NB4 (cell line): Measurements from ENCODE around the gene SIRT1.

Experiments used
- DNase-seq: peaks from one replicate; pipeline ENCODE4 v3.0.0; 2010; ENCODE audit warnings: low read depth
- H3K4me3 ChIP-seq: one replicate; pipeline ENCODE4 v1.5.1; 2011; ENCODE audit warnings: mild to moderate bottlenecking, low read depth, low read length, moderate library complexity
- MYC ChIP-seq: IDR thresholded peaks from 2 replicates; pipeline ENCODE4 v1.6.1; 2011; ENCODE audit warnings: low read depth, low read length
- POLR2A ChIP-seq: IDR thresholded peaks from 2 replicates; pipeline ENCODE4 v1.6.1; 2011; ENCODE audit warnings: mild to moderate bottlenecking; ENCODE audit not compliant: insufficient read length; ENCODE audit errors: extremely low read depth
- TF ChIP-seq, protein P1 (sequence below): IDR thresholded peaks from 2 replicates; pipeline ENCODE4 v1.6.1; 2011; ENCODE audit warnings: low read depth, low read length
- TF ChIP-seq, protein P2 (sequence below): IDR thresholded peaks from one replicate; pipeline ENCODE4 v1.5.1; 2012; ENCODE audit warnings: low read depth, low read length

SIRT1 gene

DNA sequence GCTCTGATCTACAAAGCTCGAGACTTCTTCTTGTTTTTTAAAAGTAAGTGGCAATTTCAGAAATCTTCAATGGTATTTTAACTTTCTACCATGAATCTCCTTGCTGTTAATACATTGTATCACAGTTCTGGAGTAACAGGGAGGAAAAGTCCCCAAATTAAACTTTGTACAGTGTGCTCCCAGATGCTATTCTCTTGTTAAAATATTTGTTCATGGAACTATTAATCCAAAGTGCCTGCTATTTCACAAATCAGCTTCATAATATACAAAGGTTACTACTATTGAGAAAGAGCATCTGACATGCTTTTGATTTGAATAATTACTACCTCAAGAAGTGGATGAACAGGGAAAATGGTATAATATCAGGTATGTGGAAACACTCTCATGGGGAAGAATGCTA is 36.6 kb downstream of the SIRT1 start:
- DNase-seq, result no peak
- no peak overlapping the region for H3K4me3 ChIP-seq
- TF ChIP-seq, protein P1, sequence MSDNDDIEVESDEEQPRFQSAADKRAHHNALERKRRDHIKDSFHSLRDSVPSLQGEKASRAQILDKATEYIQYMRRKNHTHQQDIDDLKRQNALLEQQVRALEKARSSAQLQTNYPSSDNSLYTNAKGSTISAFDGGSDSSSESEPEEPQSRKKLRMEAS, result no peak
- TF ChIP-seq, protein P2, sequence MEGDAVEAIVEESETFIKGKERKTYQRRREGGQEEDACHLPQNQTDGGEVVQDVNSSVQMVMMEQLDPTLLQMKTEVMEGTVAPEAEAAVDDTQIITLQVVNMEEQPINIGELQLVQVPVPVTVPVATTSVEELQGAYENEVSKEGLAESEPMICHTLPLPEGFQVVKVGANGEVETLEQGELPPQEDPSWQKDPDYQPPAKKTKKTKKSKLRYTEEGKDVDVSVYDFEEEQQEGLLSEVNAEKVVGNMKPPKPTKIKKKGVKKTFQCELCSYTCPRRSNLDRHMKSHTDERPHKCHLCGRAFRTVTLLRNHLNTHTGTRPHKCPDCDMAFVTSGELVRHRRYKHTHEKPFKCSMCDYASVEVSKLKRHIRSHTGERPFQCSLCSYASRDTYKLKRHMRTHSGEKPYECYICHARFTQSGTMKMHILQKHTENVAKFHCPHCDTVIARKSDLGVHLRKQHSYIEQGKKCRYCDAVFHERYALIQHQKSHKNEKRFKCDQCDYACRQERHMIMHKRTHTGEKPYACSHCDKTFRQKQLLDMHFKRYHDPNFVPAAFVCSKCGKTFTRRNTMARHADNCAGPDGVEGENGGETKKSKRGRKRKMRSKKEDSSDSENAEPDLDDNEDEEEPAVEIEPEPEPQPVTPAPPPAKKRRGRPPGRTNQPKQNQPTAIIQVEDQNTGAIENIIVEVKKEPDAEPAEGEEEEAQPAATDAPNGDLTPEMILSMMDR, result no peak
- no peak for TF ChIP-seq MYC
- TF ChIP-seq POLR2A, result no peak

DNA sequence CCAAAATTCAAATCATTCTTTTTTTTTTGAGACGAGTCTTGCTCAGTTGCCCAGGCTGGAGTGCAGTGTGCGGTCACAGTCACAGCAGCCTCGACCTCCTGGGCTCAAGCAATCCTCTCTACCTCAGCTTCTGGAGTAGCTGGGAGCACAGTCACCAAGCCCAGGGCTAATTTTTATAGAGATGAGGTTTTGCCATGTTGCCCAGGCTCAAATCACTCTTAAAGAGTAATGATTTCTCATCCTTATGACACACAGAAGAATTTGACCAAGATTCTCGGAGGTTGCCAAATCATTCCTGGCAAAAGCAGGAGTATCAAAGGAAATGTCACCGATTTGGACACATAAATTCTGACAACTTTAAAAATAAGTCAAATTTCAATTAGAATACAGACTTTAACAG is 39.1 kb downstream of the SIRT1 start:
- TF ChIP-seq, protein P2, result no peak
- TF ChIP-seq MYC, result no peak
- TF ChIP-seq POLR2A, result no peak
- TF ChIP-seq, protein P1, result no peak
- no peak for DNase-seq
- no peak overlapping the region for H3K4me3 ChIP-seq

DNA sequence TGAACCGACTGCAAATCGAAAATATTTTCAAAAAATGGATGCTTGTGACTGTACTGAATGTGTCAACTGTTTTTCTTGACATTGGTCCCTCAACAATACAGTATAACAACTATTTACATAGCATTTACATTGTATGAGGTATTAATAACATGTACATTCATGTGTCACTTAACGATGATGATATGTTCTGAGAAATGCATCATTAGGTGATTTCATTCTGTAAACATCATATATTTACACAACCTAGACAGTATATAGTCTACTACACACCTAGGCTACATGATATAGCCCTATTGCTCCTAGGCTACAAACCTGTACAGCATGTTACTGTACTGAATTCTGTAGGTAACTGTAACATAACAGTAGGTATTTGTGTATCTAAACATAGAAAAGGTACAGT is 39.7 kb downstream of the SIRT1 start:
- TF ChIP-seq, protein P1, result no peak
- no peak for TF ChIP-seq POLR2A
- TF ChIP-seq, protein P2, result no peak
- DNase-seq, result no peak
- no peak overlapping the region for H3K4me3 ChIP-seq

DNA sequence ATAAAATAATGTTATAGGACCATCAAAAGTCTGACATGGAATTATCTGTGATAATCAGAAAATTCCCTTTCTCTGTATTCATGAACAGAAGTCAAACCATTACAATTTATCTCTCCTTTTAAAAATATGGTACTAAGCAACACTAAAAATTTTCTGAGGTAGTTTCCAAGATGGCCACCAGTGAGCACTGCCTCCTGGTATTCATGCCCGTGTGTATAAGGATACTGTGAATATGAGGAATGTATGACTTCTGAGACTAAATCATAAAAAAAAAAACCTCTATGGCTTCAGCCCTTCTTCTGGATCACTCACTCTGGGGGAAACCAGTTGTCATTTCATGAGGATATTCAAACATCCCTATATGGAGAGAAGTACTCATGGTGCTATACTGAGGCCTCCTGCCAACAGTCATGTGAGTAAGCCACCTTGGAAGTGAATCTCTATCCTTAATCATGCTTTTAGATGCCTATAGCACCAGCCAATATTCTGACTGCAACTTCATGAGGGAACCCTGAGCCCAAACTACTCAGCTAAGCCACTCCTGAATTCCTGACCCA is 41.1 kb downstream of the SIRT1 start:
- TF ChIP-seq, protein P2, result no peak
- TF ChIP-seq, protein P1, result no peak
- TF ChIP-seq POLR2A (no peak), MYC (no peak)
- DNase-seq, result no peak
- H3K4me3 ChIP-seq, result no peak overlapping the region

DNA sequence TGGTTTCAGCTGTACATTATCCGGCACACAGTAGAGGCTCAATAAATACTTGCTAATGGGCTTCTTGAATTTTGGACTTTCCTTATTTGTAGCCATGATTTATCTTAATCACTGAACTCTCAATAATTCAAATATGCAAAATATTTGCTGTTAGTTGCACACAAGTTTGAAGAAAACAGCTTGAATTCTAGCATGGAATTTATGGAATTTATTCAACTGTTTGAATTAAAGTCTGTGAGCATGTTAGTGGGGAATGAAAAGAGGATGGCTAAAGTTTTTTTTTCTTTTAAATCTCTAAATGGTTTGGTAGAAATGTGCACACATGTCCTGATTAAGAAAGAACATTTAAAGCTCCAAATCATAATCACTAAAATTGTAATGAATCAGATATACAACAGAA is 42.5 kb downstream of the SIRT1 start:
- TF ChIP-seq POLR2A, result no peak
- TF ChIP-seq, protein P1, result no peak
- TF ChIP-seq, protein P2, result no peak
- no peak for TF ChIP-seq MYC

DNA sequence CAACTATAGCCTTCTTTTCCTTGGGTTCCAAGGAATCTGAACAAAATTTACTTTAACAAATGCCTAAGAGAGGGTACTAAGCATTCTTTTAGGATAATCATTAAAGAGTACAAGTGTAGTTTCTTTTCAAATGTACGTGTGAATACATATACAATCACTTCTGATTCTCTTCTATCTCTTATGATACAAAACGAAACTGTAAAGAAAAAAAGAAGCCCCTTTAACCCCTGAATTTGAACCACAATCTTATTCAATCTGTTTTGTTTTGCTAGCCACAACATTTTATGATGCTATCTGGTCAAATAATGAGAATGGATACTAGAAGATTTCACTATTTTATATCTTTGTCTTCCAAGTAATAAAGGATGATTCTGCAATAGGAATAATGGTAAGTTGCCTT is 48.7 kb downstream of the SIRT1 start:
- TF ChIP-seq, protein P2, result no peak
- TF ChIP-seq POLR2A (no peak), MYC (no peak)
- TF ChIP-seq, protein P1, result no peak
- DNase-seq, result no peak

More for the DNA sequence above, 42.5 kb downstream of the SIRT1 start:
- DNase-seq, result no peak
- no peak overlapping the region for H3K4me3 ChIP-seq

More for the DNA sequence above, 48.7 kb downstream of the SIRT1 start:
- H3K4me3 ChIP-seq, result no peak overlapping the region
